Thyroid gland (tissue), 4 donors: ENCODE results near the gene ATP9B. TPM values are rescaled to one million over a fixed set of nuclear protein-coding genes. Genes with fewer than 3 reads are reported as not detected.
A peak's percentile ranks its signal among the peaks of the same experiment; 100 is the strongest.

Experiments used
- DNase-seq, 2 donors: peaks; one replicate each; pipeline ENCODE4 v3.0.0-alpha.2; 2019
- H3K27ac ChIP-seq, 3 donors: fragments of 200-600 bp; sonication (generic); 1 replicate in 2 of 3; 2 replicates in 1 of 3; pipeline ENCODE4 v1.5.1; 2016 to 2019; ENCODE audit warnings: mild to moderate bottlenecking in 1 of 3, moderate library complexity in 1 of 3
- H3K27me3 ChIP-seq: fragments of 200-600 bp; sonication (generic); one replicate; pipeline ENCODE4 v1.5.1; 2019
- H3K36me3 ChIP-seq, 2 donors: fragments of 200-600 bp; sonication (generic); one replicate each; pipeline ENCODE4 v1.5.1; 2016 to 2019
- H3K4me1 ChIP-seq, 2 donors: fragments of 200-600 bp; sonication (generic); one replicate each; pipeline ENCODE4 v1.5.1; 2017 to 2019
- H3K4me3 ChIP-seq, 3 donors: fragments of 200-600 bp; sonication (generic); replicated peaks in 1 of 3; 1 replicate in 2 of 3; 2 replicates in 1 of 3; pipeline ENCODE4 v1.5.1; 2016; ENCODE audit warnings: mild to moderate bottlenecking in 1 of 3
- H3K9me3 ChIP-seq: fragments of 200-600 bp; sonication (generic); one replicate; pipeline ENCODE4 v1.5.1; 2017
- POLR2A ChIP-seq, 2 donors: fragments of 450-650 bp; IDR thresholded peaks; one replicate each; pipeline ENCODE4 v1.6.1; 2017; ENCODE audit warnings: antibody characterized with exemption in 2 of 2, mild to moderate bottlenecking in 2 of 2, moderate library complexity in 1 of 2
- WGBS, 2 donors: methylation state at CpG; one replicate each; pipeline ENCODE4 v1.1.5; 2017; 5-methylcytosine and 5-hydroxymethylcytosine counted together
- intact Hi-C: fragments of 100-400 bp; cut with DNase I; formaldehyde crosslinking; loops from one replicate; pipeline ENCODE4 v1.15.1; 2023
- total RNA-seq, 4 donors: library from RNA; depleted of rRNA; stranded (reverse); fragments of >200 nt; gene quantifications; one replicate each; pipeline ENCODE4 v1.2.3, GENCODE V29; 2016
- TF ChIP-seq, protein P1 (sequence below), 6 experiments: fragments of 200-600 bp in 3 of 6; fragments of 450-650 bp in 3 of 6; sonication (generic) in 3 of 6; IDR thresholded peaks; one replicate each; pipeline ENCODE4 v1.5.1; 2016 to 2019; ENCODE audit warnings: antibody characterized with exemption in 6 of 6, mild to moderate bottlenecking in 2 of 6, inconsistent platforms in 1 of 6, moderate library complexity in 1 of 6

Gene ATP9B
- total RNA-seq, 4 donors from 2014 or later = 30.6 to 58.1 (median 48.2) TPM

DNA sequence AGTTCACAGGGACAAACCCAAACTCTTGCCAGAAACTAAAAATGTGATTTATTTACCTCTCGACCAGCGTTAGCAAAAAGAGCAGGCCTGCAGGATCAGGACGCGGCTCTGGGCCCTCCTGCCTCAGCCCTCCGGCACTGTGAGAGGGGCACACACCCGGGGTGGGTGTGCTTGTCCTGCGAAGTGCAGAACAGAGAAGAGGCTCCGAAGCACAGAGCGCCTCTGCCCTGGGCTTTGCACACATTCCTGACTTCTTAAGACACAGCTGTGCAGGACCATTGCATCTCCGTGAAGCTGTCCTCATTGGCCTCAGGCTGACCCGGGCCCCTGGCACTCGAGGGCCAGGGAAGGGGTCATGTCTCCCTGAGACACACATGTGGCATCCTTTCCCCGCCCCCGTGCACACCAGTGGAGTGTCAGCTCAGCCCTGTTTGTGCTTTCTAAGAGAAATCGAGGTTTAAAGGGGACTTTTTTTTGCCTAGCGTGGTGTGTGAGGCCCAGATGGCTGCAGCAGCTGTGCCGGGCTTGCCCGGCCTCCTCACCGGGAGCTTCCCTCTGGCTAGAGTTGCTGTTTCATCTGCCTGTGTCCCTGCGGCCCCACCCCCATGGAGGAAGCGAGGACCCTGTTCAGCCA, 316.6 kb downstream of the ATP9B start:
- TF ChIP-seq POLR2A (IDR thresholded peaks at IDR 0.05) = no peak
- TF ChIP-seq, protein P1, sequence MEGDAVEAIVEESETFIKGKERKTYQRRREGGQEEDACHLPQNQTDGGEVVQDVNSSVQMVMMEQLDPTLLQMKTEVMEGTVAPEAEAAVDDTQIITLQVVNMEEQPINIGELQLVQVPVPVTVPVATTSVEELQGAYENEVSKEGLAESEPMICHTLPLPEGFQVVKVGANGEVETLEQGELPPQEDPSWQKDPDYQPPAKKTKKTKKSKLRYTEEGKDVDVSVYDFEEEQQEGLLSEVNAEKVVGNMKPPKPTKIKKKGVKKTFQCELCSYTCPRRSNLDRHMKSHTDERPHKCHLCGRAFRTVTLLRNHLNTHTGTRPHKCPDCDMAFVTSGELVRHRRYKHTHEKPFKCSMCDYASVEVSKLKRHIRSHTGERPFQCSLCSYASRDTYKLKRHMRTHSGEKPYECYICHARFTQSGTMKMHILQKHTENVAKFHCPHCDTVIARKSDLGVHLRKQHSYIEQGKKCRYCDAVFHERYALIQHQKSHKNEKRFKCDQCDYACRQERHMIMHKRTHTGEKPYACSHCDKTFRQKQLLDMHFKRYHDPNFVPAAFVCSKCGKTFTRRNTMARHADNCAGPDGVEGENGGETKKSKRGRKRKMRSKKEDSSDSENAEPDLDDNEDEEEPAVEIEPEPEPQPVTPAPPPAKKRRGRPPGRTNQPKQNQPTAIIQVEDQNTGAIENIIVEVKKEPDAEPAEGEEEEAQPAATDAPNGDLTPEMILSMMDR (IDR thresholded peaks at IDR 0.05) = no peak
- peak in 1 of 2 donors; percentile 1 for DNase-seq
- H3K4me1 ChIP-seq = no peaks in the 10 kb centered on the region
- intact Hi-C loops = no loop called here
- H3K36me3 ChIP-seq = no peaks in the 10 kb centered on the region
- no peak overlapping the region for H3K4me3 ChIP-seq
- no peaks in the 10 kb centered on the region for H3K9me3 ChIP-seq
- 59 to 82% methylated on average over 14 to 21 of the region's 21 CpGs for WGBS, 2 donors
- H3K27ac ChIP-seq = no peak overlapping the region
- H3K27me3 ChIP-seq = peaks cover 13% of the 10 kb centered on the region

- Histone ChIP-seq H3K4me3 (no peak overlapping the region), H3K36me3 (no peaks in the 10 kb centered on the region), H3K4me1 (no peaks in the 10 kb centered on the region), H3K9me3 (no peaks in the 10 kb centered on the region), H3K27ac (no peak overlapping the region), H3K27me3 (peaks cover 13% of the 10 kb centered on the region)
- 93 to 96% methylated on average over 6 to 14 of the region's 14 CpGs for WGBS, 2 donors
- TF ChIP-seq, protein P1 (IDR thresholded peaks at IDR 0.05) = no peak
- no peak for TF ChIP-seq POLR2A (IDR thresholded peaks at IDR 0.05)
- DNase-seq = no peak
- intact Hi-C loops = no loop called here
Observed at GRCh38 chr18:79386547-79386946, 317.4 kb downstream of the ATP9B start.

DNA sequence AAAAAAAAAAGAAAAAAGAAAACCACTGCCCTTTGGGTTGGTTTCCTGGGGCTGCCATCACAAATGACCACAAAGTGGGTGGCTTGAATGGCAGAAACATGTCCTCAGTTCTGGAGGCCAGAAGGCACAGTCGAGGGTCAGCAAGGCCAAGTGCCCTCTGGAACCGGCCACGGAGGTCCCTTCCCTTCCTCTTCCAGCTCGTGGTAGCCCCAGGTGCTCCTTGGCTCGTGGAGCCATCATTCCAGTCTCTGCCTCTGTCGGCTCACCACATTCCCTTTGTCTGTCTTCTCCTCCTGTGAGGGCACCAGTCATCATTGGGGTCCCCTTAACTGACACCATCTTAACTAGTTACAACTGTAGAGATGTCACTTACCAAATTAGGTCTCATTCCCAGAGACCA, 318.0 kb downstream of the ATP9B start:
- DNase-seq = no peak
- H3K36me3 ChIP-seq = no peaks in the 10 kb centered on the region
- 72 to 78% methylated on average over 6 of the region's 6 CpGs for WGBS, 2 donors
- no peak overlapping the region for H3K27ac ChIP-seq
- no peak overlapping the region for H3K4me3 ChIP-seq
- H3K9me3 ChIP-seq = no peaks in the 10 kb centered on the region
- peaks cover 13% of the 10 kb centered on the region for H3K27me3 ChIP-seq
- H3K4me1 ChIP-seq = no peaks in the 10 kb centered on the region
- TF ChIP-seq, protein P1 (IDR thresholded peaks at IDR 0.05) = no peak
- no peak for TF ChIP-seq POLR2A (IDR thresholded peaks at IDR 0.05)
- intact Hi-C loops = no loop called here

- WGBS, 2 donors = 48 to 69% methylated on average over 11 of the region's 11 CpGs
- DNase-seq = no peak
- no peaks in the 10 kb centered on the region for H3K4me1 ChIP-seq
- no peak for TF ChIP-seq POLR2A (IDR thresholded peaks at IDR 0.05)
- TF ChIP-seq, protein P1 (IDR thresholded peaks at IDR 0.05) = no peak
- H3K27me3 ChIP-seq = peaks cover 13% of the 10 kb centered on the region
- H3K9me3 ChIP-seq = no peaks in the 10 kb centered on the region
- H3K27ac ChIP-seq = no peak overlapping the region
- intact Hi-C loops = no loop called here
- H3K4me3 ChIP-seq = no peak overlapping the region
- H3K36me3 ChIP-seq = no peaks in the 10 kb centered on the region
Observed at GRCh38 chr18:79387615-79388014, 318.4 kb downstream of the ATP9B start.

GRCh38 chr18:79388043-79388442, 318.8 kb downstream of the ATP9B start:
- TF ChIP-seq, protein P1 (IDR thresholded peaks at IDR 0.05) = no peak
- no peak for TF ChIP-seq POLR2A (IDR thresholded peaks at IDR 0.05)
- H3K36me3 ChIP-seq = no peaks in the 10 kb centered on the region
- intact Hi-C loops = no loop called here
- no peak overlapping the region for H3K4me3 ChIP-seq
- WGBS, 2 donors = 25 to 51% methylated on average over 5 to 6 of the region's 7 CpGs
- peak in 1 of 2 donors; percentile 1 for DNase-seq
- H3K27ac ChIP-seq = no peak overlapping the region
- peaks cover 13% of the 10 kb centered on the region for H3K27me3 ChIP-seq
- no peaks in the 10 kb centered on the region for H3K9me3 ChIP-seq
- peaks cover 1 to 2% of the 10 kb centered on the region in 2 donors for H3K4me1 ChIP-seq
